T-helper 2 cell treated with Interferon-gamma antibody and Interleukin-4, amounts not matched to agents 100 ng/mL and 5 ng/mL, for 36 hours (primary cell): ENCODE results near the gene TXNDC2. TPM values are rescaled to one million over a fixed set of nuclear protein-coding genes. Genes with fewer than 3 reads are reported as not detected.
"Not testable (repeated sequence)": the region's sequence is repeated elsewhere in the genome, so short reads cannot be mapped to it uniquely, and the experiment has no call there.

ENCODE experiments used
- intact Hi-C: fragments of 100-400 bp; cut with micrococcal nuclease; formaldehyde crosslinking; loops from one replicate; pipeline ENCODE4 v1.15.1; 2023
- total RNA-seq: library from RNA; stranded (reverse); gene quantifications from 2 replicates; pipeline ENCODE4 v1.2.3, GENCODE V29; 2022

Gene TXNDC2
- total RNA-seq, 1 donor from 2014 or later = not detected

GRCh38 chr18:9884090-9884489 is 1.7 kb upstream of the TXNDC2 start:
- intact Hi-C loops = no loop called here

- intact Hi-C loops = no loop called here
These were observed 1.1 kb upstream of the TXNDC2 start for GRCh38 chr18:9884532-9885140.

- intact Hi-C loops = no loop called here
These were observed 204 bp downstream of the TXNDC2 start for GRCh38 chr18:9886005-9886348.

GRCh38 chr18:9887992-9888391 is 2.2 kb downstream of the TXNDC2 start:
- intact Hi-C loops = no loop called here

GRCh38 chr18:9890196-9890595 is 4.4 kb downstream of the TXNDC2 start:
- intact Hi-C loops = no loop called here

- intact Hi-C loops = no loop called here
These were observed 5.2 kb downstream of the TXNDC2 start for GRCh38 chr18:9890957-9891356.

GRCh38 chr18:9891515-9891914 is 5.7 kb downstream of the TXNDC2 start:
- intact Hi-C loops = not testable (repeated sequence)

GRCh38 chr18:9894454-9895068 is 8.8 kb downstream of the TXNDC2 start:
- intact Hi-C loops = no loop called here

- intact Hi-C loops = no loop called here
These were observed 11.4 kb downstream of the TXNDC2 start for GRCh38 chr18:9897129-9897528.

- intact Hi-C loops = not testable (repeated sequence)
These were observed 12.1 kb downstream of the TXNDC2 start for GRCh38 chr18:9897787-9898291.

- intact Hi-C loops = no loop called here
These were observed 13.2 kb downstream of the TXNDC2 start for GRCh38 chr18:9898792-9899549.

GRCh38 chr18:9899550-9899930 is 13.8 kb downstream of the TXNDC2 start:
- intact Hi-C loops = not testable (repeated sequence)

- intact Hi-C loops = no loop called here
These were observed 14.9 kb downstream of the TXNDC2 start for GRCh38 chr18:9900699-9901098.

- intact Hi-C loops = no loop called here
These were observed 15.6 kb downstream of the TXNDC2 start for GRCh38 chr18:9901377-9901776.

GRCh38 chr18:9902264-9902663 is 16.5 kb downstream of the TXNDC2 start:
- intact Hi-C loops = not testable (repeated sequence)

GRCh38 chr18:9902832-9903231 is 17.1 kb downstream of the TXNDC2 start:
- intact Hi-C loops = no loop called here

GRCh38 chr18:9905401-9905922 is 19.7 kb downstream of the TXNDC2 start:
- intact Hi-C loops = no loop called here

- intact Hi-C loops = no loop called here
These were observed 20.7 kb downstream of the TXNDC2 start for GRCh38 chr18:9906481-9906880.

- intact Hi-C loops = no loop called here
These were observed 22.1 kb downstream of the TXNDC2 start for GRCh38 chr18:9907867-9908266.

- intact Hi-C loops = loop anchor here (5.0 kb wide), 2 partner anchors 37 to 1203 kb away; partner anchors contain the start of gene MTCL1
These were observed 24.3 kb downstream of the TXNDC2 start for GRCh38 chr18:9910071-9910470.

GRCh38 chr18:9910661-9911060 is 24.9 kb downstream of the TXNDC2 start:
- intact Hi-C loops = loop anchor here (5.0 kb wide), 2 partner anchors 37 to 1203 kb away; partner anchors contain the start of gene MTCL1

- intact Hi-C loops = loop anchor here (5.0 kb wide), 2 partner anchors 36 to 1204 kb away; partner anchors contain the start of gene MTCL1
These were observed 25.5 kb downstream of the TXNDC2 start for GRCh38 chr18:9911226-9911625.
